Immature natural killer cell (primary cell): ENCODE measurements around the gene YIPF5. TPM values are rescaled to one million over a fixed set of nuclear protein-coding genes. Genes with fewer than 3 reads are reported as not detected.

Experiments
- DNase-seq, 3 donors: peaks; one replicate each; pipeline ENCODE4 v3.0.0; 2022; ENCODE audit warnings: mixed read lengths in 1 of 3
- H3K27ac Mint-ChIP-seq, 6 donors: one replicate each; pipeline ENCODE4 v1.8.0; 2020; ENCODE audit warnings: mixed read lengths in 6 of 6, mild to moderate bottlenecking in 5 of 6, inconsistent platforms in 4 of 6, moderate library complexity in 3 of 6
- H3K27me3 Mint-ChIP-seq, 3 donors: one replicate each; pipeline ENCODE4 v1.8.0; 2020 to 2021; ENCODE audit warnings: low read depth in 3 of 3, mild to moderate bottlenecking in 3 of 3, mixed read lengths in 3 of 3, moderate library complexity in 3 of 3, inconsistent platforms in 1 of 3
- H3K36me3 Mint-ChIP-seq, 3 donors: one replicate each; pipeline ENCODE4 v1.8.0; 2020; ENCODE audit warnings: mixed read lengths in 3 of 3, inconsistent platforms in 2 of 3, mild to moderate bottlenecking in 2 of 3
- H3K4me1 Mint-ChIP-seq, 2 donors: one replicate each; pipeline ENCODE4 v1.8.0; 2020; ENCODE audit warnings: inconsistent platforms in 2 of 2, mild to moderate bottlenecking in 2 of 2, mixed read lengths in 2 of 2, moderate library complexity in 1 of 2
- H3K4me3 Mint-ChIP-seq, 5 donors: one replicate each; pipeline ENCODE4 v1.8.0; 2020; ENCODE audit warnings: mild to moderate bottlenecking in 5 of 5, mixed read lengths in 5 of 5, inconsistent platforms in 3 of 5, moderate library complexity in 3 of 5
- H3K9me3 Mint-ChIP-seq, 6 donors: one replicate each; pipeline ENCODE4 v1.8.0; 2020; ENCODE audit warnings: mild to moderate bottlenecking in 6 of 6, mixed read lengths in 6 of 6, inconsistent platforms in 4 of 6, moderate library complexity in 3 of 6
- polyA plus RNA-seq, 3 donors: library from polyadenylated mRNA; unstranded; fragments of 300-500 nt; fragmentation: Illumina TruSeq; gene quantifications; one replicate each; pipeline ENCODE4 v1.2.3, GENCODE V29; 2021

Gene YIPF5
- polyA plus RNA-seq, 3 donors from 2014 or later = 32.0 to 63.2 (median 46.1) TPM

DNA sequence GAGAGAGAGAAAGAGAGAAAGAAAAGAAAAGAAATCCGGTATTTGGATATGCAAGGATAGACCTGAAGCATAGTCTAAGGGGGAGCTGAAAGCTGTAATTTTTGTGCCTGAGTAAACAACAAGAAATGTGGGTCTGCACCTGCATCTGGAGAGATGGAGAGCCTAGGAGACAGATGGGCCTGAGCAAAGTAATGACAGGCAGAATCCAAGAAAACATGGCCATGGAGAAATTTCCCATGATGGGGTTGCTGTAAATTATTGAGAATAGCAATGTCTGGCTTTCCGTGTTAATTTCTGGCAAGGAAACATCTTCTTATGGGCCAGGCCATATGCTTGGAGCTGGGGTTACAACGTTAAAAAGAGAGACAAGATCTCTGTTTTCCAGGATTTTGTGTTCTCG is 40.2 kb downstream of the YIPF5 start:
- H3K36me3 Mint-ChIP-seq = no peaks in the 10 kb centered on the region
- H3K27ac Mint-ChIP-seq = no peak overlapping the region
- no peaks in the 10 kb centered on the region for H3K9me3 Mint-ChIP-seq
- no peak overlapping the region for H3K4me3 Mint-ChIP-seq
- DNase-seq = no peak
- H3K4me1 Mint-ChIP-seq = no peaks in the 10 kb centered on the region
- H3K27me3 Mint-ChIP-seq = peaks cover 2 to 7% (median 4%) of the 10 kb centered on the region in 3 donors

DNA sequence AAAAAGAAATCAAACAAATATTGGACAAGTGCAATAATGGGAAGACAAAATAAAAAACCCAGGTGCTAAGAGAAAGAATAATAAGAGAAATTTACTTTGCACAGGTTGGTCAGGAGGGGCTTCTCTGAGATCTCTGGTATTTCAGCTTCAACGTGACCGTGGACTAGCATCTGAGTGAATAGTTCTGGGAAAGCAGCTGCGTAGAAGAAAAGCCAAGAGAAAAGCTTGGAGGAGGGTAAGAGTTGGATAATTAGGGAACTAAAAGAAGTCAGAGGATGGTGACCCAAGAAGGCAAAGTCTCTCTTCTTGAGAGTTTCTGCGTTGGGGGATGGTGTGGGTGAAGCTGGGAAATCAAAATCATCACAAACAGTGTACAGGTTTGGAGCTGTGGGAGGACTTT is 41.6 kb downstream of the YIPF5 start:
- H3K9me3 Mint-ChIP-seq = no peaks in the 10 kb centered on the region
- no peaks in the 10 kb centered on the region for H3K36me3 Mint-ChIP-seq
- no peaks in the 10 kb centered on the region for H3K4me1 Mint-ChIP-seq
- DNase-seq = no peak
- H3K4me3 Mint-ChIP-seq = no peak overlapping the region
- H3K27me3 Mint-ChIP-seq = peaks cover 2 to 14% (median 4%) of the 10 kb centered on the region in 3 donors
- H3K27ac Mint-ChIP-seq = no peak overlapping the region

DNA sequence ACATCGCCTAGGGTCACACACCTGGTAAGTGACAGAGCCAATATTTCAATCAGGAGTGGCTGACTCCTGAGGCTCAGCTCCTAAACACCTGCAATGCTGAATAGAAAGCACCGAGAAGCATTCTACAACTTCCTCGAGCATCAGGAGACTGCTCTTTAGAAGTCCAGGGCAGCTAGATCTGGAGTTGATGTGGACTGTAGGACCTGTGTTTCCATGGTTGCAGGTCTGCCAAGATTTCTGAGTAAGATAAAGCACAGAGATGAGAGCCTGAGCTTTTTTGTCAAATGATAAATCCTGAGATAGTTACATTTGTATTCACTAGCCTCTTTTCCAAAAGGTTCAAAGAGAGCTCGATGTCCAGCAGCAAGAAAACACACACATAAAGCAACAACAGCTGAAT is 43.8 kb downstream of the YIPF5 start:
- no peaks in the 10 kb centered on the region for H3K36me3 Mint-ChIP-seq
- no peaks in the 10 kb centered on the region for H3K9me3 Mint-ChIP-seq
- peaks cover 2 to 11% (median 4%) of the 10 kb centered on the region in 3 donors for H3K27me3 Mint-ChIP-seq
- no peak for DNase-seq
- H3K27ac Mint-ChIP-seq = no peak overlapping the region
- H3K4me3 Mint-ChIP-seq = no peak overlapping the region
- H3K4me1 Mint-ChIP-seq = no peaks in the 10 kb centered on the region

DNA sequence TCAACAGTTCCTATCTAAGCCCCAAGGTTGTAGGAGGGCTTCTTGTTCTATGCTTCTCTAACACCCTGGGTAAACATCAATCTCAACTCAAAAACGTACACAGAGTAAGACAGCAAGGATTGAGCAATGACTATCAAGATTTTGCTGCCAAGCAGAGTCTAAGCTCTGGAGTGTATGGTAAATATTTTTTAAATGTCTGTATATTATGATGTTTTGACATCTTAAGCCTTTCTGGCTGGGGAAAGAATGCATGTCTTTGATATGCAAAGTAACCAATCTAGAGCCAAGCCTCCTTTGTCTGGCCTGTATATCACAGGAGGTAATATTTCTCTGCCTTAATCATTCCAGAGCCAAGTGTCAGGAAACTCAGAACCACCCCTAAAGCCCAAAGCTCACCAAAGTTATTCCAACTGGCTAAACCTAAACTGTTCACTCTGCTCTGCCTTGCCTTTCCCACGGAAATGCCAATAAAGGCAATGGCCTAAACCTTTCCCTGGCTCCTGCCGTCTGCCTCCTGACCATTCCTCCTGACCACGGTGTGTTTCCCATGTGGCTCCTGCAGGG is 45.2 kb downstream of the YIPF5 start:
- Mint-ChIP-seq H3K27ac (no peak overlapping the region), H3K4me3 (no peak overlapping the region), H3K27me3 (peaks cover 2 to 11% (median 4%) of the 10 kb centered on the region in 3 donors), H3K9me3 (peaks cover 0 to under 1% (median 0%) of the 10 kb centered on the region in 6 donors), H3K36me3 (no peaks in the 10 kb centered on the region), H3K4me1 (no peaks in the 10 kb centered on the region)
- DNase-seq = no peak

DNA sequence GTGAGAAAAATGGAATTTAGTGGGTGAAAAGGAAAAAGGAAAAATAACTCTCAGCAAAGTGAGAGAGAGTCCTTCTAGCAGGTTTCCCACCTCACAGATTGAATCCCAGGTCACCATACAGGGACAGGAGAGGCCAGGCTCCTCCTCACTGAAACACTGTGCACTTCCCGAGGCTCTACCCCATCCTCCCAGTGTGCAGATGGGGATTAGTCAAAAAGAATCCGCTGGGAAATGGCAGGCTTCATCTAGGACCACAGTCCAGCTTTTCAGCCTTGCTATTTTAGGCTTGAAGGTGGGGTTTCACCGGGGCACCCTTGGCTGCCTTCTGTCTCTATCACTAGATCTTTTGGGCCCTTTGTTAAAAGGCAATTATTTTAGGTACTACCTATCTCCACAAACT is 47.8 kb downstream of the YIPF5 start:
- no peak overlapping the region for H3K27ac Mint-ChIP-seq
- H3K36me3 Mint-ChIP-seq = no peaks in the 10 kb centered on the region
- no peak for DNase-seq
- peaks cover 0 to 2% (median 0%) of the 10 kb centered on the region in 6 donors for H3K9me3 Mint-ChIP-seq
- H3K4me1 Mint-ChIP-seq = no peaks in the 10 kb centered on the region
- H3K27me3 Mint-ChIP-seq = peaks cover 2 to 11% (median 4%) of the 10 kb centered on the region in 3 donors
- H3K4me3 Mint-ChIP-seq = no peak overlapping the region

DNA sequence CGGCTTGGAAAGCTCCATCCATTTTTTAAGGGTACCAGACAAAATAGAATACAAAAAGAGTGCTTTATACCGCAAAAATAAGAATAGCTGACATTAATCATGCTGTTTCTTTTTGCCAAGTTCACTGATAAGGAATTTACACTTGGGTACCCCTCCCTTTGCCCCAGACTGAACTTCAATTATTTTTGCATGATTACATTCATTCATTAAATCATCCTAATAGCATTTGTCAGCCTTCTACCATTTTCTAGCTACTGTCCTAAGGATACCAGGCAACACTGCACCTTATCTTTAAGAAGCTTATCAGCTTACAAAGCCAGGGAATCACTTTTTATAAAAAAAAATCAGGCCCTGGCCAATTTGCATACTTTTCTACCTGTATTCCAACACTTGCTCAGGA is 48.4 kb downstream of the YIPF5 start:
- Mint-ChIP-seq H3K4me3 (no peak overlapping the region), H3K4me1 (no peaks in the 10 kb centered on the region), H3K9me3 (peaks cover 0 to 2% (median 0%) of the 10 kb centered on the region in 6 donors), H3K27ac (no peak overlapping the region), H3K36me3 (no peaks in the 10 kb centered on the region), H3K27me3 (peaks cover 2 to 11% (median 4%) of the 10 kb centered on the region in 3 donors)
- no peak for DNase-seq

DNA sequence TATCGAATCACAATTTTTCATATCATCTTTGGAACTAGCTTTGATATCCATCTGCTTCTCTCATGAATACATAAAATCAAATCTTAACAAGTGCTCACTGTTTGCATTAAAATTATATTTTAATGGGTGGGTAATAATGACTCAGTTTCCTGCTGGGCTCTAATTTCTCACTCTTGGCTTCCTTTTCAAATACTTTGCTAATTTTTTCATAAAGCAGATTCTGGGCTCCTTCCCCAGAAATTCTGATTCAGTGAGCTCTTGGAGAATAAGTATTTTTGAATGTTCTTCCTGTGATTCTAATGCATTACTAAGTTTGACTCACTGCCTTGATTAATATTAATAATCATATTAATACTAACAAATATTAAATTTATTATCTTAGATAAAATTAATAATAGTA is 48.9 kb downstream of the YIPF5 start:
- Mint-ChIP-seq H3K9me3 (peaks cover 0 to 2% (median 0%) of the 10 kb centered on the region in 6 donors), H3K4me1 (no peaks in the 10 kb centered on the region), H3K4me3 (no peak overlapping the region), H3K27me3 (peaks cover 2 to 11% (median 4%) of the 10 kb centered on the region in 3 donors), H3K36me3 (no peaks in the 10 kb centered on the region), H3K27ac (no peak overlapping the region)
- no peak for DNase-seq

DNA sequence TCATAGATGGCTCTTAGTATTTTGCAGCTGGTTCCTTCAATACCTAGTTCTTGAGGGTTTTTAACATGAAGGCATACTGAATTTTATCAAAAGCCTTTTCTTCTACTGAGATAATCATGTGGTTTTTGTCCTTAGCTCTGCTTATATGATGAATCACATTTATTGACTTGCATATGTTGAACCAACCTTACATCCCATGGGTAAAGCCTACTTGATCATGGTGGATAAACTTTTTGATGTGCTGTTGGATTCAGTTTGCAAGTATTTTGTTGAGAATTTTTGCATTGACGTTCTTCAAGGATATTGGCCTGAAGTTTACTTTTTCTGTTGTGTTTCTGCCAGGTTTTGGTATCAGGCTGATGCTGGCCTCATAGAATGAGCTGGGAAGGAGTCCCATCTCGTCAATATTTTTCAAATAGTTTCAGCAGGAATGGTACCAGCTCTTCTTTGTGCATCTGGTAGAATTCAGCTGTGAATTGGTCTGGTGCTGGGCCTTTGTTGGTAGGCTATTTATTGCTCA is 49.7 kb downstream of the YIPF5 start:
- H3K36me3 Mint-ChIP-seq = no peaks in the 10 kb centered on the region
- H3K4me1 Mint-ChIP-seq = no peaks in the 10 kb centered on the region
- peaks cover 0 to 2% (median 0%) of the 10 kb centered on the region in 6 donors for H3K9me3 Mint-ChIP-seq

DNA sequence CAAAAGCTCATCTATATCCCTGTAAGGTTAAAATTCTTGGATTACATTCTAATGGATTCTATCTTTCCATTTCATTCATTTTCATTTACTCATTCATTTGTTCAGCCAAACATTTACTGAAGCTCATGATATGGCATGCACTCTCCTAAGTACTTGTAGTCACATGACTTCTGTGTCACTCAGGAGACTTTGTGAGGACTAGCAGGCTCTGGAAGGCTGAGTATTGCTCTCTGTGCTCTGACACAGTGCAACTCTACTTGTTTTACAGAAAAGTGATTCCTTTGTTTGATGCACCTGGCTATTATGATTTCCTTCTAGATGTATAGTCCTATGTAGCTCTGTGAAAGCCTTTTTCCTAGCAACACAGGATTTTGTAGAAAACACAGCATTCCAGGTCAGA is 53.0 kb downstream of the YIPF5 start:
- no peak overlapping the region for H3K27ac Mint-ChIP-seq
- H3K27me3 Mint-ChIP-seq = peaks cover 0 to 2% (median 1%) of the 10 kb centered on the region in 3 donors
- no peaks in the 10 kb centered on the region for H3K36me3 Mint-ChIP-seq
- peaks cover 0 to 2% (median 0%) of the 10 kb centered on the region in 6 donors for H3K9me3 Mint-ChIP-seq
- no peak overlapping the region for H3K4me3 Mint-ChIP-seq
- no peak for DNase-seq
- H3K4me1 Mint-ChIP-seq = no peaks in the 10 kb centered on the region

More for the DNA sequence above, 49.7 kb downstream of the YIPF5 start:
- Mint-ChIP-seq H3K27ac (no peak overlapping the region), H3K27me3 (peaks cover 1 to 11% (median 2%) of the 10 kb centered on the region in 3 donors), H3K4me3 (no peak overlapping the region)
- no peak for DNase-seq

DNA sequence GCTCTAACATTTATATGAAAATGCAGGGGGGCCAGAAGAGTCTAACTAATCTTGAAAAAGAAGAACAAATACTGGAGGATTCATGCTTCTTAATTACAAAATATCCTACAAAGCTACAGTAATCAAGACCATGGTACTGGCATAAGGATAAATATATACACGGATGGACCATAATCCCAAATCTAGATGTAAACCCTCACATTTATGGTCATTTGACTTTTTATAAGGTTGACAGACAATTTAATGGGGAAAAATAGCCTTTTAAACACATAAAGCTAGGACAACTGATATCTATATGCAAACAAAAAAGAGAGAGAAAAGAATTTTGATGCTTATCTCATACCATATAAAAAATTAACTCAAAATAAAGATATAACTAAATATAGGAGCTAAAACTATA is 55.9 kb downstream of the YIPF5 start:
- no peak for DNase-seq
- no peak overlapping the region for H3K27ac Mint-ChIP-seq

More for the DNA sequence above, 55.9 kb downstream of the YIPF5 start:
- no peaks in the 10 kb centered on the region for H3K36me3 Mint-ChIP-seq
- peaks cover 6 to 8% (median 6%) of the 10 kb centered on the region in 3 donors for H3K27me3 Mint-ChIP-seq
- H3K9me3 Mint-ChIP-seq = peaks cover 0 to 2% (median 0%) of the 10 kb centered on the region in 6 donors
- H3K4me1 Mint-ChIP-seq = no peaks in the 10 kb centered on the region
- no peak overlapping the region for H3K4me3 Mint-ChIP-seq

Other genes with a start within 250 kb of the YIPF5 start
- gene KCTD16, start 214 bp upstream of the YIPF5 start, polyA plus RNA-seq = under 1 TPM in 1 of 3 donors, not detected in 2; 0.34 TPM